GM10248 (cell line): Measurements from ENCODE around the gene SSBP2.

Experiments used
- CTCF ChIA-PET: fragments of 300-600 bp; sonication (Branson Sonifier 250); formaldehyde crosslinking; extraction: SDS; loops from one replicate; lab custom pipeline; 2021; ENCODE audit warnings: antibody characterized with exemption; lab: Yijun Ruan, JAX
- POLR2A ChIA-PET: fragments of 350-650 bp; sonication (Branson Sonifier 250); formaldehyde crosslinking; extraction: SDS; loops from one replicate; lab custom pipeline; 2020; ENCODE audit warnings: antibody characterized with exemption; lab: Yijun Ruan, JAX
- DNase-seq: peaks from one replicate; pipeline ENCODE4 v3.0.0; 2012; ENCODE audit errors: extremely low spot score
- TF ChIP-seq, protein P1 (sequence below): IDR thresholded peaks from 2 replicates; pipeline ENCODE4 v1.5.1; 2012; ENCODE audit warnings: mild to moderate bottlenecking, low read depth; ENCODE audit errors: extremely low read depth, missing control alignments, control extremely low read depth

Gene SSBP2

DNA sequence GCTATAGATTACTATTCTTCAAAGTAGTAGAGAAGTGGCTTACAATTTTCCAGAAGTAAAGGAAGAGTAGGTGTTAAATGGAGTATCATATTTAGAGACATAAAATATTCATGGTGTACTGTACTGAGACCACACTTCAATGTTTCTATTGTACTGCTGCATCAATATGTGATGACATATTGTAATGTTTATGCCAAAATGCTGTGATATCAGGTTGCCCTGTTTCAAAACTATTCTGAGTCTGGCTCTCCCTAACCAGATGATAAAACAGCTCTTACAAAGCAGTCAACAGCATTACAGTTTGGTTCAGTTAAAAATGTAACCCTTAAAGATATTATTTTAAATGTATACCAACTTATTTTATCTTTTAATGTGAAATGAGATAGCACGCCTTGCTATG, 326.2 kb downstream of the SSBP2 start:
- ChIA-PET POLR2A (no interaction called here), CTCF (interaction anchor here (0.7 to 3.8 kb wide), 15 partner anchors 11 to 831 kb away, joined by 3 to 18 read pairs (median 4); no protein-coding TSS in a partner anchor)
- no peak for DNase-seq
- TF ChIP-seq, protein P1, sequence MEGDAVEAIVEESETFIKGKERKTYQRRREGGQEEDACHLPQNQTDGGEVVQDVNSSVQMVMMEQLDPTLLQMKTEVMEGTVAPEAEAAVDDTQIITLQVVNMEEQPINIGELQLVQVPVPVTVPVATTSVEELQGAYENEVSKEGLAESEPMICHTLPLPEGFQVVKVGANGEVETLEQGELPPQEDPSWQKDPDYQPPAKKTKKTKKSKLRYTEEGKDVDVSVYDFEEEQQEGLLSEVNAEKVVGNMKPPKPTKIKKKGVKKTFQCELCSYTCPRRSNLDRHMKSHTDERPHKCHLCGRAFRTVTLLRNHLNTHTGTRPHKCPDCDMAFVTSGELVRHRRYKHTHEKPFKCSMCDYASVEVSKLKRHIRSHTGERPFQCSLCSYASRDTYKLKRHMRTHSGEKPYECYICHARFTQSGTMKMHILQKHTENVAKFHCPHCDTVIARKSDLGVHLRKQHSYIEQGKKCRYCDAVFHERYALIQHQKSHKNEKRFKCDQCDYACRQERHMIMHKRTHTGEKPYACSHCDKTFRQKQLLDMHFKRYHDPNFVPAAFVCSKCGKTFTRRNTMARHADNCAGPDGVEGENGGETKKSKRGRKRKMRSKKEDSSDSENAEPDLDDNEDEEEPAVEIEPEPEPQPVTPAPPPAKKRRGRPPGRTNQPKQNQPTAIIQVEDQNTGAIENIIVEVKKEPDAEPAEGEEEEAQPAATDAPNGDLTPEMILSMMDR = no peak

DNA sequence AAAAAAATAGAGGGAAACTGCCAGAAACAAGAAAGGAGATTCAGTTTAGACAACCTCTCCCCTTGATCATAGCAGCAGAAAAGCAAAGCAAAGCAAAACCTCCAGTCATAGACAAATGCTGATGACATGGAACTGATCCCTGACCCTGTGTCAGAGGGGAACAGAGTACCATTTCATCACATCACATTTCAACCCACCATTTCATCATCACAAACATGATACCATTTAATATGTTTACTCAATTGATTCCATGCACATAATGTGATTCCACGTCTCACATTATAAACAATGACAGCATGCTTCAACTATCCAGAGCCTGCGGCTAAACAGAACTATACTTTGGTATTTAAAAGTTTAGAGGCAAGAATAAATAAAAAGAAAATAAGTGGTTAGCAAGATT, 328.2 kb downstream of the SSBP2 start:
- CTCF ChIA-PET = no interaction called here

DNA sequence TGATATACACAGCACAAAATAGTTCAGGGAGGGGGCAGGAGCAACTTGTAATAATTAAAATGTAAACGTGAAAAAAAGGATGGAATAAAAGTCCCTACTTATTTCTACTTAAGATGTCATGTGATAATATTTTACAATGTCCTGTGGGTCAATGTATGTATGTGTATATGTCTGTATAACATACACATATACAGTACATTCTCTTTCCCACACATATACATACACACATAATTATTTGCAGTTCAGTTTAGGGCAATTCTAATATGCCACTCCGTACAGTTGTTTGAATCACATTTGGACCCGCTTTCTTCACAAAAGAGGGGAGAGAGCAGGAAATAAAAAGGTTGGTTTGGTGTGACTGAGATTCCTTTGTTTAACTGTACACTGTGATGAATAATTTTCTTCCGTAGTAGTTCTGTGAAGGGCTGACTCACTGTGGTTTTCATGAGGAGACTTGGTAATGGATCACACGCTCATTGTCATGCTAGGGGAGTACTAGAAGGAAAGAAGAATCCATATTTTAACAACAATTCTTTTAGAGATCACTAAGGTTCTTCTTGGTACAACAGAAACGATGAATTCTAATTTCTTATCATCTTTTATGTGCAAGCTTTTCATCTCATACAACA, 330.7 kb downstream of the SSBP2 start:
- TF ChIP-seq, protein P1 = no peak
- CTCF ChIA-PET = no interaction called here
- DNase-seq = no peak
- POLR2A ChIA-PET = no interaction called here

More for the DNA sequence above, 328.2 kb downstream of the SSBP2 start:
- TF ChIP-seq, protein P1 = no peak
- DNase-seq = no peak
- POLR2A ChIA-PET = no interaction called here

DNA sequence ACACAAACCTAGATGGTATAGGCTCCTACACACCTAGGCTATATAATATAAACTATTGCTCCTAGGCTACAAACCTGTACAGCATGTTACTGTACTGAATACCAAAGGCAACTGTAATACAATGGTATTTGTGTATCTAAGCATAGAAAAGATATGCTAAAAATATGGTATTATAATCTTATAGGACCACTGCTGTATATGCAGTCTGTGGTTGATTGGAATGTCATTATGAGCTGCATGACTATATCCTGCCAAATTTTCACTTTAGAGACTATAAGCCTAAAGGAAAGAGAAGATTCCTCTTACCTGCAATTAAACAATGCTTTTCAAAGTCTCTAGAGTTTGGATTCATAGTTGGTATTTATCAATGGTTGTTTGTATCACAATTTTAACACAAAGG, 332.3 kb downstream of the SSBP2 start:
- TF ChIP-seq, protein P1 = no peak
- ChIA-PET CTCF (no interaction called here), POLR2A (no interaction called here)
- no peak for DNase-seq

DNA sequence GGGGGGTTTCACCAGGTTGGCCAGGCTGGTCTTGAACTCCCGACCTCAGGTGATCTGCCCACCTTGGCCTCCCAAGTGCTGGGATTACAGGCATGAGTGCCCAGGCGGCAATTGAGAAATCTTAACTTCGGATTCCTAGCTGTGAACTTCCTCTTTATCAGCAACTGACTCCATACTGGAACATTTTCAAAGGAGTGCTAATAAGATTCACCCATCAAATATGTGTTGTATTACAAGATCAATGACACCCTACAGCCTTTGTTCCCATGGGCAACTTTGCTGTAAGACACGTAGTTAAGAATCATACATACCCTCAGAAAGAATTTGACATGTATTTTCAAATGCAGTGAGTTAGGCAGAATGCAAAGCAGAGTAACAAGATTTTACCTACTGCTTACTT, 333.8 kb downstream of the SSBP2 start:
- CTCF ChIA-PET = no interaction called here
- DNase-seq = no peak
- POLR2A ChIA-PET = no interaction called here
- TF ChIP-seq, protein P1 = no peak

DNA sequence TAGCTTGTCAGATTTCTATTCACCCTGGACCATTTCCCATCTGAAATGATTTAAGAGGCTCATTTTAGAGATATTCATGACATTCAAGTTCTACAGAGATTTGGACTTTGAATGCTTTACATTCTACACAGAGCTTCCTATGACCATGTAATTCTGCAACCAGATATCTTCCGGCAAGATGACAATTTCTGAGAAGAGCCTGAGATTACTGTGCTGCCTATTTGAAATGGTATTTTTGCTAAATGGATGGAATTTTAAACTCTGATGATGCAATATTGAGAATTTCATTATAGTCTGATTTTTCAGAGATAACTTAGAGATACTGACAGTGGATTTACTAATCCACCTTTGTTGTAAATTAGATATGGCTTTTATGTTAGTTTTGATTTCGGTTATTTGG, 341.0 kb downstream of the SSBP2 start:
- POLR2A ChIA-PET = no interaction called here

More for the DNA sequence above, 341.0 kb downstream of the SSBP2 start:
- no peak for DNase-seq
- CTCF ChIA-PET = interaction anchor here (2.8 kb wide), 1 partner anchor 16 kb away, joined by 12 read pairs; no protein-coding TSS in a partner anchor
- TF ChIP-seq, protein P1 = no peak
